AG04449 (cell line): Measurements from ENCODE around the gene SMYD1.

Experiments used
- CTCF ChIA-PET: fragments of 350-600 bp; formaldehyde crosslinking; extraction: SDS; loops from one replicate; lab custom pipeline; 2021; ENCODE audit warnings: antibody characterized with exemption; lab: Yijun Ruan, JAX
- POLR2A ChIA-PET: fragments of 400-600, 350-600 bp; formaldehyde crosslinking; extraction: SDS; loops from one replicate; lab custom pipeline; 2020; ENCODE audit warnings: antibody characterized with exemption, inconsistent platforms; lab: Yijun Ruan, JAX
- DNase-seq: peaks from one replicate; pipeline ENCODE4 v3.0.0-alpha.2; 2010; ENCODE audit warnings: low read depth, low spot score
- H3K4me3 ChIP-seq: 2 replicates; pipeline ENCODE4 v1.5.1; 2011; ENCODE audit warnings: low read depth, mild to moderate bottlenecking, control low read depth, low read length
- CTCF ChIP-seq: IDR thresholded peaks from one replicate; pipeline ENCODE4 v1.5.1; 2011; ENCODE audit warnings: mild to moderate bottlenecking, moderate library complexity, low read length, control low read depth, inconsistent platforms; ENCODE audit not compliant: insufficient read depth; ENCODE audit errors: missing control alignments

The SMYD1 gene

GRCh38 chr2:88126772-88127637 lies 59.4 kb downstream of the SMYD1 start:
- DNase-seq, result no peak
- TF ChIP-seq CTCF, result no peak
- no peak overlapping the region for H3K4me3 ChIP-seq
- ChIA-PET CTCF (interaction anchor here (1.0 to 1.7 kb wide), 2 partner anchors 33 to 66 kb away, joined by 4 read pairs; no protein-coding TSS in a partner anchor), POLR2A (no interaction called here)

GRCh38 chr2:88127638-88127887 lies 59.9 kb downstream of the SMYD1 start:
- no peak for TF ChIP-seq CTCF
- DNase-seq, result no peak
- ChIA-PET POLR2A (no interaction called here), CTCF (interaction anchor here (1.7 kb wide), 1 partner anchor 32 kb away, joined by 4 read pairs; no protein-coding TSS in a partner anchor)
- no peak overlapping the region for H3K4me3 ChIP-seq

- TF ChIP-seq CTCF, result no peak
- CTCF ChIA-PET, result interaction anchor here (1.7 kb wide), 1 partner anchor 32 kb away, joined by 4 read pairs; no protein-coding TSS in a partner anchor
- no peak for DNase-seq
- POLR2A ChIA-PET, result no interaction called here
- H3K4me3 ChIP-seq, result no peak within 1 kb of the TSS
These were observed 60.4 kb downstream of the SMYD1 start, which contains the start of gene FABP1 for GRCh38 chr2:88127888-88128653. FABP1 (minus strand) TSS chr2:88128062; CDS start chr2:88128017, 45 bp downstream.

- no peak for TF ChIP-seq CTCF
- ChIA-PET POLR2A (no interaction called here), CTCF (no interaction called here)
- no peak for DNase-seq
- H3K4me3 ChIP-seq, result no peak overlapping the region
These were observed 61.2 kb downstream of the SMYD1 start for GRCh38 chr2:88128654-88129312.

GRCh38 chr2:88129313-88129959 lies 61.8 kb downstream of the SMYD1 start:
- ChIA-PET POLR2A (no interaction called here), CTCF (interaction anchor here (1.5 kb wide), 1 partner anchor 69 kb away, joined by 8 read pairs; no protein-coding TSS in a partner anchor)
- no peak overlapping the region for H3K4me3 ChIP-seq
- TF ChIP-seq CTCF, result no peak
- no peak for DNase-seq
